ENCODE measurements around the gene CD180. TPM values are rescaled to one million over a fixed set of nuclear protein-coding genes. Genes with fewer than 3 reads are reported as not detected.

Gene CD180
- polyA plus RNA-seq, 3 donors: 0.50 to 0.86 (median 0.68) TPM

GRCh38 chr5:67168069-67168468, 28.5 kb downstream of the CD180 start:
- DNase-seq (ENCODE audit: extremely low read depth in 1 of 11, low read depth in 9 of 11, low spot score in 4 of 11): no peak

DNA sequence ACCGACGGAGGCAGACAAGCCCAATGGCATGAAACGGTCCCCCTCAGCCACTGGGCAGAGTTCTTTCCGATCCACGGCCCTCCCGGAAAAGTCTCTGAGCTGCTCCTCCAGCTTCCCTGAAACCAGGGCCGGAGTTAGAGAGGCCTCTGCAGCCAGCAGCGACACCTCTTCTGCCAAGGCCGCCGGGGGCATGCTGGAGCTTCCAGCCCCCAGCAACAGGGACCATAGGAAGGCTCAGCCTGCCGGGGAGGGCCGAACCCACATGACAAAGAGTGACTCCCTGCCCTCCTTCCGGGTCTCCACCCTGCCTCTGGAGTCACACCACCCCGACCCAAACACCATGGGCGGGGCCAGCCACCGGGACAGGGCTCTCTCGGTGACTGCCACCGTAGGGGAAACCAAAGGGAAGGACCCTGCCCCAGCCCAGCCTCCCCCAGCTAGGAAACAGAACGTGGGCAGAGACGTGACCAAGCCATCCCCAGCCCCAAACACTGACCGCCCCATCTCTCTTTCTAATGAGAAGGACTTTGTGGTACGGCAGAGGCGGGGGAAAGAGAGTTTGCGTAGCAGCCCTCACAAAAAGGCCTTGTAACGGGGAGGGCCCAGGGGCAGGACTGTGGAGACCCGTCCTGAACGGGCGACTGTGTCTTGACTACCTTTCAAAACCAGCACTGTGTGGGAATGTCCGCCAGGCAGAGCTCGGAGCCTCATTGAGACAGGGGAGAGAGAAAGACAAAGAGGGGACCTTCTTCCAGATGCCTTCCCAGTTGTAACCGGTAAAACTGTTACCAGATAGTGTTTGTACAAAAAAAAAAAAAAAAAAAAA, 29.9 kb downstream of the CD180 start:
- DNase-seq (ENCODE audit: extremely low read depth in 1 of 11, low read depth in 9 of 11, low spot score in 4 of 11): no peak

DNA sequence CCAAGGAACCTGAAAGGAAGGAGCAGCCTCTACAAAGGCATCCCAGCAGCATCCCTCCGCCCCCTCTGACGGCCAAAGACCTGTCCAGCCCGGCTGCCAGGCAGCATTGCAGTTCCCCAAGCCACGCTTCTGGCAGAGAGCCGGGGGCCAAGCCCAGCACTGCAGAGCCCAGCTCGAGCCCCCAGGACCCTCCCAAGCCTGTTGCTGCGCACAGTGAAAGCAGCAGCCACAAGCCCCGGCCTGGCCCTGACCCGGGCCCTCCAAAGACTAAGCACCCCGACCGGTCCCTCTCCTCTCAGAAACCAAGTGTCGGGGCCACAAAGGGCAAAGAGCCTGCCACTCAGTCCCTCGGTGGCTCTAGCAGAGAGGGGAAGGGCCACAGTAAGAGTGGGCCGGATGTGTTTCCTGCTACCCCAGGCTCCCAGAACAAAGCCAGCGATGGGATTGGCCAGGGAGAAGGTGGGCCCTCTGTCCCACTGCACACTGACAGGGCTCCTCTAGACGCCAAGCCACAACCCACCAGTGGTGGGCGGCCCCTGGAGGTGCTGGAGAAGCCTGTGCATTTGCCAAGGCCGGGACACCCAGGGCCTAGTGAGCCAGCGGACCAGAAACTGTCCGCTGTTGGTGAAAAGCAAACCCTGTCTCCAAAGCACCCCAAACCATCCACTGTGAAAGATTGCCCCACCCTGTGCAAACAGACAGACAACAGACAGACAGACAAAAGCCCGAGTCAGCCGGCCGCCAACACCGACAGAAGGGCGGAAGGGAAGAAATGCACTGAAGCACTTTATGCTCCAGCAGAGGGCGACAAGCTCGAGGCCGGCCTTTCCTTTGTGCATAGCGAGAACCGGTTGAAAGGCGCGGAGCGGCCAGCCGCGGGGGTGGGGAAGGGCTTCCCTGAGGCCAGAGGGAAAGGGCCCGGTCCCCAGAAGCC, 30.8 kb downstream of the CD180 start:
- DNase-seq (ENCODE audit: extremely low read depth in 1 of 11, low read depth in 9 of 11, low spot score in 4 of 11): peak; percentile 58 to 85 (median 77)

- DNase-seq (ENCODE audit: extremely low read depth in 1 of 11, low read depth in 9 of 11, low spot score in 4 of 11): no peak
Observed at GRCh38 chr5:67164856-67165525, 31.6 kb downstream of the CD180 start.

- no peak for DNase-seq (ENCODE audit: extremely low read depth in 1 of 11, low read depth in 9 of 11, low spot score in 4 of 11)
Observed at GRCh38 chr5:67163863-67164595, 32.6 kb downstream of the CD180 start.

DNA sequence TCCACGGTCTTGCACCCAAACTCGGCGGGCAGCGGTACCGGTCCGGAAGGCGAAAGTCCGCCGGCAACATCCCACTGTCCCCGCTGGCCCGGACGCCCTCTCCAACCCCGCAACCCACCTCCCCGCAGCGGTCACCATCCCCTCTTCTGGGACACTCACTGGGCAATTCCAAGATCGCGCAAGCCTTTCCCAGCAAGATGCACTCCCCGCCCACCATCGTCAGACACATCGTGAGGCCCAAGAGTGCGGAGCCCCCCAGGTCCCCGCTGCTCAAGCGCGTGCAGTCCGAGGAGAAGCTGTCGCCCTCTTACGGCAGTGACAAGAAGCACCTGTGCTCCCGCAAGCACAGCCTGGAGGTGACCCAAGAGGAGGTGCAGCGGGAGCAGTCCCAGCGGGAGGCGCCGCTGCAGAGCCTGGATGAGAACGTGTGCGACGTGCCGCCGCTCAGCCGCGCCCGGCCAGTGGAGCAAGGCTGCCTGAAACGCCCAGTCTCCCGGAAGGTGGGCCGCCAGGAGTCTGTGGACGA, 33.3 kb downstream of the CD180 start:
- DNase-seq (ENCODE audit: extremely low read depth in 1 of 11, low read depth in 9 of 11, low spot score in 4 of 11): no peak

DNA sequence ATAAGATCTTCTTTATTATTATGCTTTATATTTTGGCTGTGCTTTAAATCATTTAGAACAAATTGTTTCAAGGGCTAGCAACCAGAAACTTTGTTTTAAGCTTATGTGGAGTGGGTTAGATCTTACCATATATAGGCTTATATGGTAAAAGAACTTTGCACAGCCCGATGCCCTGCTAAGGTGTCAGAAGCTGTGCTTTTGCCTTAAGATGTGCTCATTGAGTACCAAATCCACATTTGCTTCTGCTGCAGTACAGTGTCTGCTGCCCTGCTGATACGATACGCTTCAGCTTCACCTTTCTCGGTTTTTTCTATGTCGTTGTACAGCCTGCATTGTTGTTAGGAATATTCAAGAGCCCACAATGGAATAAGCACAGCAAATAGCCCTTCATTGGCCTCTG, 34.8 kb downstream of the CD180 start:
- no peak for DNase-seq (ENCODE audit: extremely low read depth in 1 of 11, low read depth in 9 of 11, low spot score in 4 of 11)

DNA sequence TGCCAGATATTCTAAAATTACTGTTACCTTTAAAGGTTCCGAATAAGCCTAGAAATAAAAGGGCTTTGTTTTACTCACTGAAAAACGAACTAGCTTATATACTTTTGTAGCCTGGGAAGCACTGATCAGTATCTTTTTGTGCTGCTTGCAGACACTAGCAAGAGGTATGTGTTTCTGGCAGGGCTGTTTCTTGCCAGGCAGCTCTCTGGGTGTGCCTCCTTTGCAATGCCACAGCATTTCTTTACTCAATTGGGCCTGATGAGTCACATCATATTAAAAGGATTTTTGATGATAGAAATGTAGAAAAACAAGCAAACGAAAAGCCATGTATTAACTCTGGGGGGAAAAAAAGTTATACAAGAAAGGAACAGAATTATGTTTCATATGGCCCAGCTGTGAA, 35.6 kb downstream of the CD180 start:
- no peak for DNase-seq (ENCODE audit: extremely low read depth in 1 of 11, low read depth in 9 of 11, low spot score in 4 of 11)

DNA sequence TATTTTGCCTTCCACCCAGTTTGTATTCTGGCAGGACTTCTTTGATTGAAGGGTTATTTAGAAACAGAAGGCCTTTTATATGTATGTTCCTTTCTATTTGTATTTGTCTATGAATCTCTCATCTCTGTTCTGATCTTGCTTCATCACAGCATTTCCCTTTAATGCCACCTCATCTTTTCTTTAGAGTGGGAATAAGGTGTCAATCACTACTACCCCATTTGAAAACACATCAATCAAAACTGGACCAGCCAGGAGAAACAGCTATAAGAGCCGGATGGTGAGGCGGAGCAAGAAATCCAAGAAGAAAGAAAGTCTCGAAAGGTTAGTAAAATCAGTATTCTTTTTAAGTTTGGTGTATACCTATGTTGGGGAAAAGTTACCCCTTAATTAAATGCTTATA, 36.3 kb downstream of the CD180 start:
- no peak for DNase-seq (ENCODE audit: extremely low read depth in 1 of 11, low read depth in 9 of 11, low spot score in 4 of 11)

DNA sequence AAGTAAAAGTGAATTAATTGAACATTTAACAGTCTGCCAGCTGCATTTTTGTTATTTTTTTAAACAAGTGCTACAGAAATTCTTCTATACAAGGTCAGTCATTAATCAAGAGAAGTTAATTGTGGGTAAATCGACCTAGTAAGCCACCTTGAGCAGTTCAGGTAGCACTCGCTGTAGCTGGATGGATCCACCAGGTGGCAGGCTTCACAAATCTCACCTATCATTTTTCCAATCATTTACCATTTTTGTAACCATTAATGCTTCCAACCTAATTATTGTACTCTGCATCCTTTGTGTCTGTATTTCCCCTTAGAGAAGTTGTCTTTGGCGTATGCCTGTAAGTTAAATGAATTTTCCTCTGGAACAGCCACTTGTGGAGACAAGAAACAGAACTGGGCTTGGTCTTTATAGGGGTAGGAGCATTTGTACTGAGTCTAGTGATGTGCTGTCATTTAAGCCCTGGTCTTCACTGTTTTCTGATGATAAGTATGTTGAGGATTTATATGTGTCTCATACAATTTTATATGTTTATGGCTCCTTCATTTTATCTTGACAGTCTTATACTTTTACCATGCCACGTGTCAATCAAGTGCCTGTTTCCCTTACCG, 39.5 kb downstream of the CD180 start:
- peak in 1 of 11 donors; percentile 13 for DNase-seq (ENCODE audit: extremely low read depth in 1 of 11, low read depth in 9 of 11, low spot score in 4 of 11)

DNA sequence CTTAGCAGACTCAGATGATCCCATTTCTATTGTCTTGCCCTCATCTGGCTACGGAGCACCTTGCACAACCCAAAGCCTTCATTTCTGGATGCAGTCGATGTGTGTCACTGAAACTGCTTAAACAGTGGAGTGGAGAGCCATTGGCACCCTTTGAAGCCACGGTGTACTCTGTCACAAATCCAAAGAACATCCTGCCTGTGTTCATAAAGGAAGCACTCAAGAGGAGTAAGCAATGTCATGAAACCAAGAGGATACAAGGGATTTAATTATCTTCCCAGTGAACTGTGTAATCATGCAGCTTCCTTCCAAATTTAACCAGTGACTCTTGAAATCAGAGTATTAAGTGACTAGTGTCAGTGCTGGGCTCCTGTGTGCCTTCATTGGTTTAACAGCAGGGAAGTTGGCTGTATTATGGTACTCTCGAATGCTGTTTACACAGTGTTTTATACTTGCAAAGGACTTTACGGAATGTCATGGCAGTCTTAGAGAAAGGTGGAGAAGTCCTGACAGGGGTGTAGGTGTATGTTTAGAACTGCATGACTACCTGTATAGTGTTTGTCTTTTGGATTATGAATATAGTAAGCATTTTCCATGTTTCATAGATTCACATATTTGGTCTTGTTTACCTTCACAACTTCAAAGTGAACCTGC, 41.9 kb downstream of the CD180 start:
- DNase-seq (ENCODE audit: extremely low read depth in 1 of 11, low read depth in 9 of 11, low spot score in 4 of 11): no peak

DNA sequence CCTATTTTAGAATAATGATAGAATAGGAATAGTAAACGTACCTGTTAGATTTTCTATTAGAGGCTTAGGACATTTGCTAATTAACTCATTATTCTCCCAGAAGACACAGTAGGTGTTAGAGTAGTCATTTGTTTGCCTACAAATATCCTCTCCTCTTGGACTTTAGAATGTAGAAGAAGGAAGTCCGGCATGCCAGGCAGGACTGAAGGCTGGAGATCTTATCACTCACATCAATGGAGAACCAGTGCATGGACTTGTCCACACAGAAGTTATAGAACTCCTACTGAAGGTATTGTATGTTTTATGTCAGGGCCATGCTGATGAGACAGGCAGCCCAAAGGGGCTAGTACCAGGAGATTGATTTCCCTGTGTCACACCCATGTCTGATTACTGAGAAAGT, 43.3 kb downstream of the CD180 start:
- DNase-seq (ENCODE audit: extremely low read depth in 1 of 11, low read depth in 9 of 11, low spot score in 4 of 11): no peak

- no peak for DNase-seq (ENCODE audit: extremely low read depth in 1 of 11, low read depth in 9 of 11, low spot score in 4 of 11)
Observed at GRCh38 chr5:67152400-67152799, 44.2 kb downstream of the CD180 start.

DNA sequence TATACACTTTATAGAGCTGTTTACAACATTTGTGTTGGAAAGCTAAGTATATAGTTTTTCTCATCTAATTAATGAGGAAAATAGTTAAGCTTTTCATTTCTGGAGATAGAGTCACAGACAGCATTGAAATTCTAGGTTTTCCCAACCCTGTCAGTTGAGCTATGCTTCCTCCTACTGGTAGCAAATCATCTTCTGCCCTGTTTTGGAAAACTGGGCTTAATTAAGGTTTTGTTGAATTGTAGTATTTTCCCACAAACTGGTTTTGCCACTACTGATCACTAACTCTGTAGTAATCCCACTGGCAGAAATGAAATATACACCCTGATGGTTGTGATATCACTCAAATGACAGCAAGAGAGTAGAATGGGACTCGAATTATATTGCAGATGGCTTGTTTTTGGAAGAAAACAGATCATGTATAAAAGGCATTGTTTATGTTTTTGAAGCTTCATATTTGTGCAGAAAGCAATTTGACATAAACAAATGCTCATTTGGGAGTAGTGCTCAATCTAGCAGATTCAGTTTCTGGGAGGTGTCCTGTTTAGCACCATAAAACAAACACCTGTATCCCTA, 46.6 kb downstream of the CD180 start:
- DNase-seq (ENCODE audit: extremely low read depth in 1 of 11, low read depth in 9 of 11, low spot score in 4 of 11): no peak

- no peak for DNase-seq (ENCODE audit: extremely low read depth in 1 of 11, low read depth in 9 of 11, low spot score in 4 of 11)
Observed at GRCh38 chr5:67149057-67149950, 47.3 kb downstream of the CD180 start.

DNA sequence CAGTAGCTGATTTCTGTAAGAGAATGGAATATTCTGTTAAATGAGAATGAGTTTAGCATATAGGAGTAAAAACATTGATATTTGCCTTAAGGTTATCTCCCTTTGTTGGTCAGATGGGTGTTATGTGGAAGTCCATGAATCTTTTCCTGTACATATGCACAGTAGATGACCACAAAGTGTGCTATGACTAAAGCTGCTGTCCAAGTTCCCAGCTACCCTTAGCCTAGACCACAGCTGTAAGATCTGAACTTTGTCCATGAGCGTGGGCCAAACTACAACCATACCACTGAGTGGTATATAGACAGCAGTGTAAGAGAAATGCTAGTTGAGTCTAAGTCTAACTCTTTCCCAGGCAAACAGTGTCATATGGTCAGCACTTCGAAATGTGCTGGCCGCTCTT, 48.8 kb downstream of the CD180 start:
- DNase-seq (ENCODE audit: extremely low read depth in 1 of 11, low read depth in 9 of 11, low spot score in 4 of 11): no peak

DNA sequence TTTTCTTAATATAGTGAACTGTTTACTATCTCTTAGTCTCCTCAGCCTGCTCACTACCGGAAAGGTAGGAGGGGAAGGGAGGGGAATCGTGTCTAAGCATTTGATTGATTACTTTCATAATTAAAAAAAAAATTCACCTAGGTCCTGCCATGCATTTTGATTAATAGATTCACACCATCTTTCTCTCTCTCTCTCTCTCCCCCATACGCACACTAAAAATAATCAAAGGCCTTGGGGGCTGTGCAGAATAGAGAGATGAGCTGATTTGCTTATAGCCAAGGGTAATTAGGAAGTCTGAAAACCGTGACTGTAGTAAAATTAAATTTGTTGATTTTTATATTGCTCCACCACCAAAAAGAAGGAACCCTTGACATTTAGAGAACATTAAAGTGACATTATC, 49.6 kb downstream of the CD180 start:
- DNase-seq (ENCODE audit: extremely low read depth in 1 of 11, low read depth in 9 of 11, low spot score in 4 of 11): no peak
